Activated CD8-positive, alpha-beta T cell treated with anti-CD3 and anti-CD28 coated beads for 36 hours (primary cell): Measurements from ENCODE around the gene CEP128. TPM values are rescaled to one million over a fixed set of nuclear protein-coding genes. Genes with fewer than 3 reads are reported as not detected.

Experiments used
- ATAC-seq: fragments of 200-7000 bp; cut with Tn5 transposase; one replicate; pipeline ENCODE4 v1.10.0; 2021; ENCODE audit warnings: mild to moderate bottlenecking, moderate library complexity
- CTCF ChIA-PET: fragments of 350-600 bp; sonication (Branson Sonifier 250); formaldehyde crosslinking; loops from one replicate; lab custom pipeline; 2021; ENCODE audit warnings: antibody characterized with exemption; lab: Charles Lee
- POLR2A ChIA-PET: fragments of 350-600 bp; sonication (Branson Sonifier 250); formaldehyde crosslinking; loops from one replicate; lab custom pipeline; 2021; ENCODE audit warnings: antibody characterized with exemption; lab: Charles Lee
- DNase-seq: peaks from one replicate; pipeline ENCODE4 v3.0.0-alpha.2; 2020
- H3K27ac Mint-ChIP-seq: one replicate; pipeline ENCODE4 v1.8.0; 2021; ENCODE audit warnings: mild to moderate bottlenecking, mixed read lengths
- H3K27me3 Mint-ChIP-seq: one replicate; pipeline ENCODE4 v1.8.0; 2021; ENCODE audit warnings: mixed read lengths
- H3K36me3 Mint-ChIP-seq: one replicate; pipeline ENCODE4 v1.8.0; 2021; ENCODE audit warnings: low read depth, mixed read lengths
- H3K4me1 Mint-ChIP-seq: one replicate; pipeline ENCODE4 v1.8.0; 2021; ENCODE audit warnings: low read depth, mixed read lengths
- H3K4me3 Mint-ChIP-seq: one replicate; pipeline ENCODE4 v1.8.0; 2021; ENCODE audit warnings: mild to moderate bottlenecking, moderate library complexity, mixed read lengths
- H3K9me3 Mint-ChIP-seq: one replicate; pipeline ENCODE4 v1.8.0; 2021; ENCODE audit warnings: mixed read lengths
- intact Hi-C: fragments of 100-400 bp; cut with micrococcal nuclease; formaldehyde crosslinking; loops from one replicate; pipeline ENCODE4 v1.10.0; 2022
- total RNA-seq, 2 experiments: library from RNA; stranded (reverse); gene quantifications; one replicate each; pipeline ENCODE4 v1.2.3, GENCODE V29; 2021
- TF ChIP-seq, protein P1 (sequence below): fragments of 200-600 bp; IDR thresholded peaks from one replicate; pipeline ENCODE4 v1.8.0; 2022; ENCODE audit warnings: antibody characterized with exemption, mild to moderate bottlenecking

The CEP128 gene
- total RNA-seq, 2 experiments from 2014 or later = 21.6 to 22.5 TPM

GRCh38 chr14:80946797-80947196, 5.3 kb upstream of the CEP128 start:
- no peak overlapping the region for H3K4me3 Mint-ChIP-seq
- no peak for DNase-seq
- no peak for ATAC-seq
- CTCF ChIA-PET = interaction anchor here (1.6 kb wide), 1 partner anchor 50 kb away, joined by 3 read pairs; no protein-coding TSS in a partner anchor
- peaks cover 27% of the 10 kb centered on the region for H3K4me1 Mint-ChIP-seq
- TF ChIP-seq, protein P1, sequence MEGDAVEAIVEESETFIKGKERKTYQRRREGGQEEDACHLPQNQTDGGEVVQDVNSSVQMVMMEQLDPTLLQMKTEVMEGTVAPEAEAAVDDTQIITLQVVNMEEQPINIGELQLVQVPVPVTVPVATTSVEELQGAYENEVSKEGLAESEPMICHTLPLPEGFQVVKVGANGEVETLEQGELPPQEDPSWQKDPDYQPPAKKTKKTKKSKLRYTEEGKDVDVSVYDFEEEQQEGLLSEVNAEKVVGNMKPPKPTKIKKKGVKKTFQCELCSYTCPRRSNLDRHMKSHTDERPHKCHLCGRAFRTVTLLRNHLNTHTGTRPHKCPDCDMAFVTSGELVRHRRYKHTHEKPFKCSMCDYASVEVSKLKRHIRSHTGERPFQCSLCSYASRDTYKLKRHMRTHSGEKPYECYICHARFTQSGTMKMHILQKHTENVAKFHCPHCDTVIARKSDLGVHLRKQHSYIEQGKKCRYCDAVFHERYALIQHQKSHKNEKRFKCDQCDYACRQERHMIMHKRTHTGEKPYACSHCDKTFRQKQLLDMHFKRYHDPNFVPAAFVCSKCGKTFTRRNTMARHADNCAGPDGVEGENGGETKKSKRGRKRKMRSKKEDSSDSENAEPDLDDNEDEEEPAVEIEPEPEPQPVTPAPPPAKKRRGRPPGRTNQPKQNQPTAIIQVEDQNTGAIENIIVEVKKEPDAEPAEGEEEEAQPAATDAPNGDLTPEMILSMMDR = no peak
- H3K27me3 Mint-ChIP-seq = peaks cover 1% of the 10 kb centered on the region
- no peak overlapping the region for H3K27ac Mint-ChIP-seq
- intact Hi-C loops = no loop called here
- POLR2A ChIA-PET = interaction anchor here (0.7 kb wide), 1 partner anchor 118 kb away, joined by 3 read pairs; no protein-coding TSS in a partner anchor
- H3K36me3 Mint-ChIP-seq = peaks cover 3% of the 10 kb centered on the region
- H3K9me3 Mint-ChIP-seq = peaks cover 5% of the 10 kb centered on the region

DNA sequence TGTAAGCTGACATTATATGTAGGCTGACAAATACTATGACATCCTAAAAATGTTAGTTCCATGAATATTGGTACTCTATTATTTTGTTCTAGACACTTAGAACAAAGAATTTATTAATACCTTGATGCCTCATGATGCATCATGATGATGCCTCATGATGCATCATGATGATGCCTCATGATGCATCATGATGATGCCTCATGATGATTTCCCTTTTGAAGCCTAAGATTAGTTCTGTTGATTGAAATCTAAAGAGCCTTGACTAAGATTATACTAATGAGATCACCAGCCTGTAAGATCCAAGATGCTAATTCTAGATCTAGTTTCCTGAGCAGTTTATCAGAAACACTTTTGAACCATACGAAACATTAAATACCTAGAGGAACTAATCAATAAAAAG, 4.6 kb upstream of the CEP128 start:
- intact Hi-C loops = no loop called here

GRCh38 chr14:80944861-80945617, 3.5 kb upstream of the CEP128 start:
- intact Hi-C loops = no loop called here
- no peaks in the 10 kb centered on the region for H3K27me3 Mint-ChIP-seq
- no peak for ATAC-seq
- peaks cover 3% of the 10 kb centered on the region for H3K36me3 Mint-ChIP-seq
- CTCF ChIA-PET = no interaction called here
- TF ChIP-seq, protein P1 = no peak
- DNase-seq = no peak
- H3K27ac Mint-ChIP-seq = no peak overlapping the region
- H3K9me3 Mint-ChIP-seq = peaks cover 5% of the 10 kb centered on the region
- POLR2A ChIA-PET = no interaction called here
- peaks cover 30% of the 10 kb centered on the region for H3K4me1 Mint-ChIP-seq
- no peak overlapping the region for H3K4me3 Mint-ChIP-seq

More for the DNA sequence above, 4.6 kb upstream of the CEP128 start:
- Mint-ChIP-seq H3K27me3 (no peaks in the 10 kb centered on the region), H3K27ac (peak overlapping the region; percentile 64), H3K9me3 (peaks cover 5% of the 10 kb centered on the region), H3K36me3 (peaks cover 3% of the 10 kb centered on the region), H3K4me1 (peaks cover 27% of the 10 kb centered on the region), H3K4me3 (no peak overlapping the region)
- DNase-seq = no peak
- CTCF ChIA-PET = interaction anchor here (1.6 kb wide), 1 partner anchor 50 kb away, joined by 3 read pairs; no protein-coding TSS in a partner anchor
- POLR2A ChIA-PET = no interaction called here
- TF ChIP-seq, protein P1 = no peak
- ATAC-seq = no peak

GRCh38 chr14:80942191-80942600, 658 bp upstream of the CEP128 start:
- TF ChIP-seq, protein P1 = no peak
- H3K36me3 Mint-ChIP-seq = peaks cover 3% of the 10 kb centered on the region
- H3K4me3 Mint-ChIP-seq = peak overlapping the region; percentile 90
- no peaks in the 10 kb centered on the region for H3K27me3 Mint-ChIP-seq
- H3K4me1 Mint-ChIP-seq = peaks cover 35% of the 10 kb centered on the region
- peak; percentile 69 for ATAC-seq
- peak; percentile 33 for DNase-seq
- intact Hi-C loops = loop anchor here (1.0 kb wide), 1 partner anchor 11 kb away; no protein-coding TSS in a partner anchor
- H3K9me3 Mint-ChIP-seq = peaks cover 5% of the 10 kb centered on the region
- ChIA-PET POLR2A (interaction anchor here (1.6 to 4.6 kb wide), 4 partner anchors 9 to 277 kb away, joined by 5 to 29 read pairs (median 10); no protein-coding TSS in a partner anchor), CTCF (interaction anchor here (1.0 to 4.3 kb wide), 7 partner anchors 12 to 523 kb away, joined by 3 to 31 read pairs (median 5); partner anchors contain the start of gene TSHR)
- H3K27ac Mint-ChIP-seq = peak overlapping the region; percentile 98

DNA sequence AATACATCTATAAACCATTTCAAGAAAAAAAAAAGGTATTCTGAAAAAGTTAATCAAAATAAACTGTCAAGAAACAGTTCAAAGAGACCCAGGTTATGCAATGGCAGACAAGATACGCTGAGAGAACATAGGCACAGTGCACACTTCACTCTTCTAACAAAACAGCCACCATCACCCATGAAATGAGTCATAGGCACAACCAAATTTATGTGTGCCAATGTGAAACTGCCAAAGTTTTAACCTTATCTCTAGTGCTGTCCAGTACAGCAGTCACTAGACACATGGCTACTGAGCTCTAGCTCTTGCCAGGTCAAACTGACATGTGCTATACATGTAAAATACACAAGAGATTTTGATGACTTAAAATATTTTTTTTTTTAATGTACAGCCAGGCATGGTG, 1.4 kb downstream of the CEP128 start:
- ATAC-seq = peak; percentile 37
- intact Hi-C loops = no loop called here
- peak overlapping the region; percentile 52 for H3K27ac Mint-ChIP-seq
- peak; percentile 24 for DNase-seq
- no peaks in the 10 kb centered on the region for H3K27me3 Mint-ChIP-seq
- H3K36me3 Mint-ChIP-seq = peaks cover 1% of the 10 kb centered on the region
- H3K4me1 Mint-ChIP-seq = peaks cover 21% of the 10 kb centered on the region
- POLR2A ChIA-PET = interaction anchor here (2.6 to 4.6 kb wide), 2 partner anchors 10 to 19 kb away, joined by 12 to 29 read pairs; no protein-coding TSS in a partner anchor
- H3K4me3 Mint-ChIP-seq = peak overlapping the region; percentile 55
- no peaks in the 10 kb centered on the region for H3K9me3 Mint-ChIP-seq
- TF ChIP-seq, protein P1 = no peak
- CTCF ChIA-PET = interaction anchor here (1.1 to 4.3 kb wide), 2 partner anchors 46 to 48 kb away, joined by 3 to 31 read pairs; no protein-coding TSS in a partner anchor
